Spleen (tissue), 7 donors: ENCODE measurements around the gene SLC2A4.

ENCODE experiments used
- POLR2A ChIP-seq, 3 donors: fragments of 450-650 bp; IDR thresholded peaks; one replicate each; pipeline ENCODE4 v1.5.1; 2017; ENCODE audit warnings: antibody characterized with exemption in 3 of 3, mild to moderate bottlenecking in 1 of 3
- TF ChIP-seq, protein P1 (sequence below), 11 experiments: fragments of 200-600 bp in 7 of 11; fragments of 450-650 bp in 4 of 11; sonication (generic) in 4 of 11; IDR thresholded peaks in 8 of 11; conservative IDR thresholded peaks in 3 of 11; 1 replicate in 7 of 11; 2 replicates in 4 of 11; pipeline versions ENCODE4 v1.4.0 to v1.8.0; 2016 to 2021; ENCODE audit warnings: antibody characterized with exemption in 11 of 11, inconsistent platforms in 4 of 11, mild to moderate bottlenecking in 1 of 11
- donor health status: DM: no; HTN: no; CAD: no; lungs with moderate emphysema.
- donor health status: DM: no; HTN: no; CAD: no.
- donor health status: DM: no; HTN: no; CAD: no.

DNA sequence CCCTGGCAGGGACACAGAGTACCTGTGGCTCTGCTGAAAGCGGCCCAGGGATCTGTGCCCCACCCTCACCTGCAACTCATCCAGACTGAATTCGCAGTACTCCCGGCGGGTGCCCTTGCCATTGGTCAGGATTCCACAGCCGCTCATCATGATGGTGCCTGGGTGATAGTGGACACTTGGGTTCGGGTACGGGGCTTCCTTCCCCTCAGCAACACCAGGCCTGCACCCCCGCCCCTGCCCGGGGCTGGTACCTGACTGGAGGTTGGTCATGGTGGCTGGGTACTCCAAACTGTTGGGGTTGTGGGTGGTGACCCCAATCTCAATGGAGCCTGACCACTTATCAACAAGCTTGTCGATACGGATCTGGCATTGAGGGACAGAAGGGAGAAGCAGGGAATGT, 44.7 kb downstream of the SLC2A4 start:
- TF ChIP-seq, protein P1, sequence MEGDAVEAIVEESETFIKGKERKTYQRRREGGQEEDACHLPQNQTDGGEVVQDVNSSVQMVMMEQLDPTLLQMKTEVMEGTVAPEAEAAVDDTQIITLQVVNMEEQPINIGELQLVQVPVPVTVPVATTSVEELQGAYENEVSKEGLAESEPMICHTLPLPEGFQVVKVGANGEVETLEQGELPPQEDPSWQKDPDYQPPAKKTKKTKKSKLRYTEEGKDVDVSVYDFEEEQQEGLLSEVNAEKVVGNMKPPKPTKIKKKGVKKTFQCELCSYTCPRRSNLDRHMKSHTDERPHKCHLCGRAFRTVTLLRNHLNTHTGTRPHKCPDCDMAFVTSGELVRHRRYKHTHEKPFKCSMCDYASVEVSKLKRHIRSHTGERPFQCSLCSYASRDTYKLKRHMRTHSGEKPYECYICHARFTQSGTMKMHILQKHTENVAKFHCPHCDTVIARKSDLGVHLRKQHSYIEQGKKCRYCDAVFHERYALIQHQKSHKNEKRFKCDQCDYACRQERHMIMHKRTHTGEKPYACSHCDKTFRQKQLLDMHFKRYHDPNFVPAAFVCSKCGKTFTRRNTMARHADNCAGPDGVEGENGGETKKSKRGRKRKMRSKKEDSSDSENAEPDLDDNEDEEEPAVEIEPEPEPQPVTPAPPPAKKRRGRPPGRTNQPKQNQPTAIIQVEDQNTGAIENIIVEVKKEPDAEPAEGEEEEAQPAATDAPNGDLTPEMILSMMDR (IDR thresholded peaks at IDR 0.05 in 8 of 11, conservative IDR thresholded peaks at IDR 0.05 in 3 of 11): no peak
- no peak for TF ChIP-seq POLR2A (IDR thresholded peaks at IDR 0.05)
